HG03342 (cell line): ENCODE results near the gene CARD8.

Experiments used
- ATAC-seq: cut with Tn5 transposase; IDR thresholded peaks from one replicate; pipeline ENCODE4 v1.9.1; 2021; ENCODE audit warnings: mild to moderate bottlenecking, moderate library complexity; ENCODE audit not compliant: unreplicated experiment

Gene CARD8

DNA sequence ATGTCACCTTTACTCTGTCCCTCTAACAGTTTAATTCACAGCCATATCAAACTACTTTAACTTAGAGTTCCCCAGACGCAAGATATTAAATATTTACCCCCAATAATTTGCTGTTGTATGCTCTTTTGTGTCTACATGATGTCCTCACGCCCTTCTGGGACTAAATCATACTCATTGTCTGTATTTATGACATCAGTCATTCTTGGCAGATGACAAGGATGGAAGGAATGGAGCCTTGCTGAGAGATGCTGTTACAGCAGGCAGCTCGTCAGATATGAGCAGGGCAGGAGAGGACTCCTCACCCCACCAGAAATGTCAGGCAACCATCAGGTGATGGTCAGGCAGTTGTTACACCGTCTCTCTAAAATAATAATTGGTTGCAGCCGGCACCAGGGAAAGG lies 41.8 kb downstream of the CARD8 start:
- ATAC-seq: no peak

DNA sequence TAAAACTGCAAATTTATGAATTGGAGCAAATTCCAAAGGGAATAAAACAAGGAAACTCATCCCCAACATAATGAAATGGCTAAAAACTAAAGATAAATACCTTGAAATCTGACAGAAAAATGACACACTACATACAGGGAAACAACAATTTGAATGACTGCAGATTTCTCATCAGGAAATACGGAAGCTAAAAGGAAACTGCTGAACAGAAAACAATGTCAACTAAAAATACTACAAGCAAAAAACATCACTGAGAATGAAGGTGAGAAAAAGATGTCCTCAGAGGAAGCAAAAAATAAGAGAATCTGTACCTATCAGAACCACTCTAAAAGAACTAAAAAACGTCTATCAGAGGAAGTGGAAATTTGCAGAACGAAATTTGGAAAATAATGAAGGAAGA lies 45.7 kb downstream of the CARD8 start:
- no peak for ATAC-seq

DNA sequence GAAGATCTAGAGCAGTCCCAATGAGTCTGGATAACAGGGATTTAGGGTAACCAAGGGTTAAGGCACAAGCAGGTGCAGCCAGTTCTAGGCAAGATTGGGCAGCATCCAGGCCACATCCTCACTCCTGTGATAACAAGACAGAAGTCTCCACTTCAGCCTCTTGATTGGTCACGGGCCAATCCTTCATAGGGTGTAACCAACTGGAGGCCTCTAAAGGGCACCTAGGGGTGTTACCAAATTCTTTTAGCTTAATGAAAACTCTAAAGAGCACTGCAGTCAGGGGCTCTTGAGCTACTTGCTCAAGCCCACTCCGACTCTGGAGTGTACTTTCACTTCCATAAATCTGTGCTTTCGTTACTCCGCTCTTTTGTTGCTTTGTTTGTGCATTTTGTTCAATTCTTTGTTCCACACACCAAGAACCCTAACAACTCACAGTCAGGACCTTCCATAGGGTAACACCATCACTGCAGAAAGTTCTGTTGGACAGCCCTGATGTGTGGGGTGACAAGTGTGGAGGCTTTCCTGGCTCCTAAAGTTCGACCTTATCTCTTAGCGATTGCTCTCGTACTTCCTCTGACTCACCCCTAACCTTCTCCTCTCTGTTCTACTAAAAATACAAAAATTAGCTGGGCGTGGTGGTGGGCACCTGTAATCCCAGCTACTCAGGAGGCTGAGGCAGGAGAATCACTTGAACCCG lies 49.2 kb downstream of the CARD8 start:
- ATAC-seq: no peak

DNA sequence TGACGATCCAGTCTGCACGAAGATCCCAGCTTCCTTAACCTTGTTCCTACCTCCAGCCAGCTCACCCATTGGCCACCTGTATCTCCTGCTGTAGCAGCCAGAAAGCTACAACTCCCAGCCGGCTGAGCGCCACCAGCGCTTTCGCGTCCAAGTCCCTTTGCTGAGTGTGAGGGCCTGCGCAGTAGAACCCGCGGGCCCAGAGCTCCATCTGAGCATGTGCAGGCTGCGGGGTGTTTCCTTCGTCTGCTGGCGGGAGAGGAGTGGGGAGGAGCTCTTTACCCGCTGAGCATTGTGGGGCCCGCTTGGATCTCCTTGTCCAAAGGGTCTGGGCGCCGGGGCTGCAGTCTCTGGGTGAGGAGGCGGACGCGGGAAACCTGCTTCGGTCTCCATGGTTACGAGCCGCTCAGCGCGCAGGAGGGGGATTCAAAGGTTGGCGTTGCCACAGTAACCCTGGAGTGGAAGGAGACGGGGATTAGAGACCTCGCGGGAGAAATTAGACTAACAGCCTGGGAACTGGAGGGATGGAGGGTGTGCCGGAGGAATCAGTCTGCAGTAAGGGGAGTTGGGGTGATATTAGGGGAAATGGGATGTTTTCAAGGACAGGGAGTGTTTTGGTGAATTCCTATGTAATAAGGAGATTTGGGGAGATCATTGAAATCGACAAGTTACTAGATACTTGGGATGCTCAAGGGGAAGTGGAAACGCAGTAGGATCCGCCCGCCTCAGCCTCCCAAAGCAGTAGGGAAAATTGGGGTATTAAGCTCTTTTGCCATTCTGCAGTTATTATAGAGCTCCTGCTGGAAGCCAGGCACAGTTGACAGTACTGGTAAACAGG lies 51.7 kb downstream of the CARD8 start:
- ATAC-seq: peak; percentile 91

DNA sequence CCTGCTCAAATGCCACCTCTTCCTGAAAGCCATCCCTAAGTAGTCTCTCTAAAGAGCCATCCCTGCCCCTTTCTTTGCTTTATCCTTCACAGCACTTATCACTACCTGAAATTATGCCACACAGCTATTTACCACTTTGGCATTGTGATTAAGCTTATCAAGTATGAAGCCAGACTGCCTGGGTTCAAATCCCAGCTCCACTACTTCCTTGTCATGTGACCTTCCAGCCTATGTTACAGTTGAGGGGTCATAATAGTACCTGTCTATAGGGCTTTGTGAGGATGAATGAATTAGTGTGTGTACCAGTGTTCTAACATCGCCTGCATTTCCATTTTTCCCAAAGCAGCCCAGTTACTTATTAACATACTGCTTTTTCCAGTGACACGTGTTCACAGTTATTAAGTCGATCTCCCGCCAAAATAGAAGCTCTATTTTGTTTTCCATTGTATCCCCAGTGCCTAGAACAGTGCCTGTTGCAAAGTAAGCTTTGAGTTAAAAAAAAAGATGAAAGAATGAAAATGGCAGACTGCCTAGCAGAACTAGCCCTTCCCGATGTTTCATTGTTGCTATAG lies 52.4 kb downstream of the CARD8 start:
- no peak for ATAC-seq

DNA sequence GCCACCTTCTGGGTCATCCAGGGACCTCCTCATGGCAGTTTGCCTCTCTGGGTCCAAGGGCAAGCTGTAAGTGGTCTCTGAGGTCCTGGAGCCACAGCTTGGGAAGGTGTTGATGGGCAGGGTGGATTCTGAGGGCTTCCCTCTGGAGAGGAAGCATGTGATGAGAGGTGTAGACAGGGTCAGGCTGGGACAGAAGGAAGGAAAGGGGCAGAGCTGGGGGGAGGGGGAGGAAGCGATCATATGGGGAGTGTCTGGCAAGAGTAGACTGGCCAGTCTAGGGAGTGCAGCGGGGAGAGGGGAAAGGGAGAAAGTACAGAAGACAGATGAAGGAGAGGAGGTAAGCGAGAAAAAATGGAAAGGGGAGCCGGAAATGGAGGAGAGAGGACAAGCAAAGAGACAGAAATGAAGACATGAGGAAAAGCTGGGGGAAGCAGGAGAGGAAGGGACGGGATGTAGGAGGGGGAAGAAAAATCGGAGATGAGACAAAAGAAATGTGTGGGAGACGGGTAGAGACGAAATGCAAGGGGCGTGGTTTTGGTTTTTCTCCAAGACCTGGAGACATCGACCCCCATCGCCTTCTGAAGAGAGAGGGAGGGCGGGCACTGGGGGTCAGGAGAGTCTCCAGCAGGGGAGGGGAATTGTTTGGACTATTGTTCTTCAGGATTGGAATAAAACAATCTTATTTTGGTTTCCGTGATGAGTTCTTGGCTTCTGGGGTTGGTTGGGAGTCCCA lies 58.6 kb downstream of the CARD8 start:
- ATAC-seq: no peak

DNA sequence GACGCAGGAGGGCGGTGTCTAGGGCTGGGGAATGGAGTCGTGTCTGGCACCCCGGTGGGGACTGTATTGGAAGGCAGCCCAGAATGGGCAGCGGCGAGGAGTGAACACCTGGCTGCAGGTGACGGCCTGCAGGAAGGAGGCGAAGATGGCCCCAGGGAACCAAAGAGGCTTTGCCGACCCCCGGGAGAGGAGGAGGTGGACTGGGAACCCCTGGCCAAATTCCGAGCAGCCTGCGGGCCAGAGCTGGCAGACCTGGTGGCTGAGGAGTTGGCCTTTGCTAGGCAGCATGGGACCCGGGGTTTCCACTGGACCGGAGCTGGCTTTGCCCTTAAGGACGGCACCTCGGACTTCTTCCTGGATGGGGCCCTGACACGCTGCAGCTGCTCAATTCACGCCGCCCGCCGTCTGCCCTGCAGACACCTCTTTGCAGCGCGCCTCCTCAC lies 59.4 kb downstream of the CARD8 start:
- ATAC-seq: no peak

DNA sequence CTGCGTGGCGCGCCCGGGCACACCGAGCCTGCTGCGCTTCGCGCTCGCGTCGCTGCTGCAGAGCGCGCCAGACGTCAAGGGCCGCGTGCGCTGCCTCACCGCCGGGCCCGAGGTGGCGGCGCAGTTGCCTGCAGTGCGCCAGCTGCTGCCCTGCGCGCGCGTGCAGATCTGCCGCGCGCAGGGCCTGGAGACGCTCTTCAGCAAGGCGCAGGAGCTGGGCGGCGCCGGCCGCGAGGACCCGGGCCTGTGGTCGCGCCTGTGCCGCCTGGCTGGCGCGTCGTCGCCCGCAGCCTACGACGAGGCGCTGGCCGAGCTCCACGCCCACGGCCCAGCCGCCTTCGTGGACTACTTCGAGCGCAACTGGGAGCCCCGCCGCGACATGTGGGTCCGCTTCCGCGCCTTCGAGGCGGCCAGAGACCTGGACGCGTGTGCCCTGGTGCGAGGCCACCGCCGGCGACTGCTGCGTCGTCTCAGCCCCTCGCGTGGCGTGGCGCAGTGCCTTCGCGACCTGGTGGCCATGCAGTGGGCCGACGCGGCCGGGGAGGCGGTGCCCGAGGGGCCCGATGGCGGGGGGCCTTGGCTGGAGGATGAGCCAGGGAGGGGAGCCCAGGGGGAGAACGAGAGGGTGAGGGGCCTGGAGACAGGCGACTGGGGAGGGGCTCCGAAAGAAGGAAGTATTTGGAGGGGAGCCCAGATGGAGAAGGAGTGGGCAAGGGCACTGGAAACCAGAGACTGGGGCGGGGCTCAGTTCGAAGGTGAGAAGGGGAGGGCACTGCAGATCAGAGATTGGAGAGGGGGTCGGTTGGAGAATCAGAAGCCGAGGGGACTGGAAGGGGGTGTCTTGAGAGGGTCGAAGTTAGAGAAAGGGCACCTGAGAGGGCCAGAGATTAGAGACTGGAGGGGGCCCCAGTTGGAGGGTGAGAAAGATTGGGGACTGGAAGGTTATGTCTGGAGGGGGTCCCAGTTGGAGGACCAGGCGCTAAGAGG lies 60.6 kb downstream of the CARD8 start:
- ATAC-seq: no peak

DNA sequence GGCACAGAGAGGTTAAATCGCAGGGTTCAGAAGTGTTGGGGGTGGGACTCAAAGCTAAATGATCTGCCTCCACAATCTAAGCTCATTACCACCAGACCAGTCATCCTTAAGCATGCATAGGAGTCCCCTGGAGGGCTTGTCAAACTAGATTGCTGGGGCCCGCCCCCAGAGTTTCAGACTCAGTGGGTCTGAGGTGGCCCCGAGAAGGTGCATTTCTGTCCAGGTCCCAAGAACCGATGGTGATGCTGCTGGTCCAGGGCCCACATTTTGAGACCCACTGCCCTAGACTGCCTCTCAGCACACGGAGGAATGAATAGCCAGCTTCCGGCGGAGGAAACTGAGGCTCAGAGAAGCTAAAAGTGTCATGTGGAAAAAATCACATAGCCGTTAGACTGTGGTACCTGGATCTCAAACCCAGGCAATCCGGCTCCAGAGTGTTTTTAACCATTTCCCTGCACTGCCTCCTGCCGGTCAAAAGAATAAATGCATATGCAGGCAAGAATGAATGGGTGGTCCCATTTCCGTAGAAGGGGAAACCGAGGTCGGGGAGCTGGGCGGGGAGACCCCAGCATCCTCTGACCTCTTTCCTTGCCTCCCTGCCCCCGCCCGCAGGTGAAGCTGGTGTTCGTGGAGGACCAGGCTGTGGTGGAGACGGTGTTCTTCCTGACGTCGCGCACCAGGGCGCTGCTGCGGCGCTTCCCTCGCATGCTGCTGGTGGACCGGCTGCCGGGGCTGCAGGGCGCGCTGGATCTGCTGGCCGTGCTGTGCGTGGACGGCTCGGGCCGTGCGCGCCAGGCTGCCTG lies 61.5 kb downstream of the CARD8 start:
- ATAC-seq: no peak

DNA sequence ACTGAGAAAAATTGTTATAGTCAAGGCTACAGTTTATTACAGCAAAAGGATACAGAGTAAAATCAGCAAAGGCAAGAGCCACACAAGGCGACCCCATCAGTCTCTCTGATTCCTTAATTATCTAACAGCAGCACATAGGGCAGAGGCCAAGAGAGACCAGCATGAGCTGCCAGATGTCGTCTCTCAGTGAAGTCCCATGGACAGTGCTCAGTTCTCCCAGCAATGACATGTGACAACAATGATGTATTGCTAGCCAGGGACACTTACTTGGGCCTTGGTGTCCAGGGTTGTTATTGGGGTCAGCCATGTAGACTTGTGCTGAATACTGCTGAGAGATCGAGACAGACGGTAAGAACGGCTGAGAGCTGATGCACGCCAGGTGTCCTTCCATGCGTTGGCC lies 63.0 kb downstream of the CARD8 start:
- no peak for ATAC-seq

DNA sequence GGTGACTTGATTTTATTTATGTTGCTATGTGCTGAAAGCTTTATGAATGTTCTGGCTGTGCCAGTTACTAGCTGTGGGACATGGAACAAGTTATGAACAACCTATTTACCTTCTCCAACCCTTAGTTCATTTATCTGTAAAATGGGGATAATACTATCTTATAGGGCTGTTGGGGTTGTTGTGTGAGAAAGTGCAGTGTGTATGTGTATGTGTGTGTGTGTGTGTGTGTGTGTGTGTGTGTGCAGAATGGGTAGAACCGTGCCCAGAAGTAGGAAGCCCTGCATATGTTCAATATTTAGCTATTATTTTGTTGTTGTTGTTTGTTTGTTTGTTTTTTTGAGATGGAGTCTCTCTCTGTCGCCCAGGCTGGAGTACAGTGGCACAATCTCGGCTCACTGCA lies 64.8 kb downstream of the CARD8 start:
- ATAC-seq: no peak

DNA sequence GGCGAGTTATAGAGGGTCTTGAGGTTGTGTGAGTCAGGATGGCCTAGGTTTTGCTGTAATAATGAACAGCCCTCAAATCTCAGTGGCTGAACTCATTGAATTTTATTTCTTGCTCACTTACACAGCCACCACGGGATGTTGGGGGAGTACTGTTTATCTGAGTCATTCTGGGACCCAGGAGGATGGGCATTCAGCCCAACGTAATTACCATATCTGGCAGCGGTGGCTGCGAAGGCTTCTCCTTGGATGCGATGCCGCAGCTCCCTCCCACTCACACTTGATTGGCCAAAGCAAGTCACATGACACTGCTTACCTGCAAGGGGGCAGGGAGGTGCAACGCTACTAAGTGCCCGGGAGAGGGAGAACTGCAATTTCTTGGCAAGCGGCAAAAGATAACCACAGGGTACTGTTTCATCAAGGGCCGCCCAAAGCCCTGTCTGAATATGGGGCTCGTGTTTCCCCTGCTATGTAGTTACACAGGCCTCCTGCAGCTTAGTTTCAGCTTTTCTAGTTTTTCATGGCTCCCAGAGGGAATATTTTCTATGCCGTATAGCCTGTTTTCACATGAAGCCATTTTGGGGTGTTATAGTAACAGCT lies 65.3 kb downstream of the CARD8 start:
- no peak for ATAC-seq

DNA sequence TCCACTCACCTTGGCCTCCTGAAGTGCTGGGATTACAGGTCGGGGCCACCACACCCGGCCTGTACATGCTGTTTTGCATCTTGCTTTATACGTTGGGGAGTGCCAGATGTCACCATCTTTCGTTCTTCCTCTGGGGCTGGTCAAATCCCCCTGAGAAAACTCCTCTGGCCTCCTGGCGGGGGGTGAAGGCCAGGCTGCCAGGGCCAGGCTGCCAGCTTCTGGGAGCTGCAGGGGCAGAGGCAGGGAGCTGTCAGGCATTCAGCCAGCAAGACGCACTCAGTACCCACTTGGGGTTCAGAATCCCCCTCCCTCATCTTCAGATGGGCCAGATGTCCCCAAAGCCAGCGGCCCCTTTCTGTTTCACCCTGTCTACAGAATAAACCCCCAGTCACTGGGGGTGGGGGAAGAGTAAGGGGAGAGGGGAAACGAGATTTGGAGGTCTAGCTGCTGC lies 69.1 kb downstream of the CARD8 start:
- ATAC-seq: no peak

DNA sequence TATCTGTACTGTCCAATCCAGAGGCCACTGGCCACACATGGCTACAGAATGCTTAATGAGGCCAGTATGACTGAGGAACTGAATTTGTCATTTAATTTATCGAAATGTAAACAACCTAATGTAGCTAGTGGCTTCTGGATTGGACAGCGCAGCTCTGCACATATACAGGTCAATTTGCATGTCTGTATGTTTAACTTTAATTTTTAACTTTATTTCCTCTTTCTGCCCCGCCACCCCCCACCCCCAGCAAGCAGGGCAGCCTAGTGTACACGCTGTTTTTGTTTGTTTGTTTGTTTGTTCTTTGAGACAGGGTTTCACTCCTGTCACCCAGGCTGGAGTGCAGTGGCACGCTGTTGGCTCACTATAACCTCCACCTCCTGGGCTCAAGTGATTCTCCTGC lies 69.7 kb downstream of the CARD8 start:
- no peak for ATAC-seq

DNA sequence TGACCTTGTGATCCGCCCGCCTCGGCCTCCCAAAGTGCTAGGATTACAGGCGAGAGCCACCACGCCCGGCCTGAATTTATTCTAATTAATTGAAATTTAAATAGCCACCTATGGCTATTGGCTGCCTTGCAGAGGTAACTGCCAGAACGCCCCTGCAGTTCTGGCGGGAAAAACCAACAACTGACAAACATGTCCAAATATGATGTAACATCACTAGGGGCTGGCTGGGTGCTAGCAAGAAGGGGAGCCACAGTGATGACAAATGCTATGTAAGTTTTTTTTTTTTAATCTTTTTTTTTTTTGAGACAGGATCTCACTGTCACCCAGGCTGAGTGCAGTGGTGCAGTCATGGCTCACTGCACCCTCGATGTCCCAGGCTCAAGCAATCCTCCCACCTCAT lies 72.4 kb downstream of the CARD8 start:
- ATAC-seq: no peak

DNA sequence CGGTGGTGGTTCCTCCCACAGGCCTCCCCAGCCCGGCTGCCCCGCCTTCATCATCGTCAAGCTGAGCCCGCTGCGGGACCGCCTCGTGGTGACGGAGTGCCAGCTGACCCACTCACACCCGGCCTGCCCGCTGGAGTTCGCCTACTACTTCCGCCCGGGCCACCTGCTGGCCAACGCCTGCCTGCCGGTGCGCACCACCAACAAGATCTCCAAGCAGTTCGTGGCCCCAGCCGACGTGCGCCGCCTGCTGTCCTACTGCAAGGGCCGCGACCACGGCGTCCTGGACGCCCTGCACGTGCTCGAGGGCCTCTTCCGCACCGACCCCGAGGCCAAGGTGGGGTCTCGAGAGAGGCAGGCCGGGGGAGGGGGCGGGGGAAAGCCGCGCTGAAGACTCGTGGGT lies 73.3 kb downstream of the CARD8 start:
- ATAC-seq: no peak

DNA sequence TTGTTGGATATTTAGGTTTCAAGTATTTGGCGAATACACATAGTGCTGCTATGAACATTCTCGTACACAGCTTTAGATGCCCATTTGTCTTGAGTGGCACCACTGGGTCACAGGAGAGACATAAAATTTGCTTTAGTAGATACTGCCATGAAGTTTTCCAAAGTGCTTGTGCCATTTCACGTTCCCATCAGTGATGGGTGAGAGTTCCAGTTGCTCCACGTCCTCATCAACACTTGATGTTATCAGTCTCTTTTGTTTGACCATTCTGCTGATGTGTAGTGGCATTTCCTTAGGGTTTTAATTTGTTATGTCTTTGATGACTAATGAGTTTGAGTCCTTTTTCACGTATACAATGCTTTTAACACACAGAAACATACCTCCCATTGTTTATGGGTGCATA lies 74.2 kb downstream of the CARD8 start:
- no peak for ATAC-seq

DNA sequence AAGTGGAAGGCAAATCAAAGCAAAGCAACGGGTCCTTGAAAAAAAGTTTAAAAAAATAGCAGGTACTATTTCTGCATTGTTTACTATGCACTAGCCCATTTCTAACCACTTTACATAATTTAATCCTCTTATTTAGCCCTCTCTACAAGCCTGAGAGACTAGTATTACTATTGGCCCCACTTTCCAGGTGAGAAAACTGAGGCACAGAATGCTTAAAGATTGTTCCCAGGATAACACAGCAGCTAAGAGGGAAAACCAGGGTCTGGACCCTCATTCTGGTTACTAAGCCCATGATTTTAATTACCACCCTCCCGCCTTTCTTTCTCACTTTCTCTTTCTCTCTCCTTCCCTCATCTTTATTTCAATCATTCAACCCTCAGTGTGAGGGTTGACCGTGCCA lies 79.5 kb downstream of the CARD8 start:
- ATAC-seq: no peak

DNA sequence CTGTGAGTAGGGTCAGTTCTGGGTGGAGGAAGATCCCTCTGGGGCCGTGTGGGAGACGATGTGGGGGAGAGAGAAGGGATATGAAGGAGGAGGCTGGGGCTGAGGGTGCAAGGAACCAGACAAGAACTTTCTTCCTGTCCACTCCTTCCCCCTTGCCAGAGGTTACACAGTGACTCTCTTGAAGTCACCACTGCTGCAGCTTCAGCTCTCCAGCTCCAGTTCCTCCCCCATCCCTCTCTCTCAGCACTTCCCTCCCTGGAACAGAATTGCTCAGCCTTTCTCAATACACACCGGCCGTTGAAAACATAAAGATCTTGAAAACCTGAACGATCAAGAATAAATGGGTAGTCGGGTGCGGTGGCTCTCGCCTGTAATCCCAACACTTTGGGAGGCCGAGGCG lies 80.1 kb downstream of the CARD8 start:
- ATAC-seq: no peak
